Colon (tissue), 2 donors: Measurements from ENCODE around the gene LRP8.

Experiments
- FAIRE-seq: peaks from 2 replicates; lab custom pipeline; 2012; peaks lifted over from hg19 to GRCh38; lab: Jason Lieb, UNC
- donor health status: control.
- donor health status: control.

The LRP8 gene

GRCh38 chr1:53339736-53340635 is 12.1 kb upstream of the LRP8 start:
- no peak for FAIRE-seq

- FAIRE-seq: no peak
Observed at GRCh38 chr1:53338423-53338822, 10.6 kb upstream of the LRP8 start.

- FAIRE-seq: no peak
Observed at GRCh38 chr1:53337499-53337898, 9.6 kb upstream of the LRP8 start.

- FAIRE-seq: no peak
Observed at GRCh38 chr1:53336146-53336545, 8.3 kb upstream of the LRP8 start.

GRCh38 chr1:53335661-53336060 is 7.8 kb upstream of the LRP8 start:
- FAIRE-seq: no peak

- no peak for FAIRE-seq
Observed at GRCh38 chr1:53334781-53335180, 6.9 kb upstream of the LRP8 start.

GRCh38 chr1:53334312-53334711 is 6.4 kb upstream of the LRP8 start:
- FAIRE-seq: no peak

GRCh38 chr1:53332833-53333232 is 5.0 kb upstream of the LRP8 start:
- no peak for FAIRE-seq

- no peak for FAIRE-seq
Observed at GRCh38 chr1:53332186-53332564, 4.3 kb upstream of the LRP8 start.

- FAIRE-seq: no peak
Observed at GRCh38 chr1:53331446-53332185, 3.7 kb upstream of the LRP8 start.

- FAIRE-seq: no peak
Observed at GRCh38 chr1:53330819-53331218, 2.9 kb upstream of the LRP8 start.

- FAIRE-seq: no peak
Observed at GRCh38 chr1:53328541-53329499, 950 bp upstream of the LRP8 start.

GRCh38 chr1:53327182-53327913 is 522 bp downstream of the LRP8 start:
- no peak for FAIRE-seq

- FAIRE-seq: no peak
Observed at GRCh38 chr1:53326598-53327181, 1.2 kb downstream of the LRP8 start.

GRCh38 chr1:53326088-53326597 is 1.7 kb downstream of the LRP8 start:
- no peak for FAIRE-seq

GRCh38 chr1:53325326-53326087 is 2.4 kb downstream of the LRP8 start:
- no peak for FAIRE-seq

- no peak for FAIRE-seq
Observed at GRCh38 chr1:53324728-53325297, 3.1 kb downstream of the LRP8 start.

- FAIRE-seq: no peak
Observed at GRCh38 chr1:53324321-53324720, 3.5 kb downstream of the LRP8 start.

GRCh38 chr1:53323316-53323715 is 4.6 kb downstream of the LRP8 start:
- FAIRE-seq: no peak
